Retinal pigment epithelial cell (primary cell): ENCODE measurements around the gene COL4A2.
A peak's percentile ranks its signal among the peaks of the same experiment; 100 is the strongest.

Experiments used
- DNase-seq: peaks from one replicate; pipeline ENCODE4 v3.0.0-alpha.2; 2010; ENCODE audit warnings: low read depth
- H3K4me3 ChIP-seq: 2 replicates; pipeline ENCODE4 v1.5.1; 2011; ENCODE audit warnings: mild to moderate bottlenecking, low read length, control low read depth, moderate library complexity
- TF ChIP-seq, protein P1 (sequence below): conservative IDR thresholded peaks from 2 replicates; pipeline ENCODE4 v1.5.1; 2011; ENCODE audit warnings: low read depth, low read length, control low read depth, inconsistent platforms

The COL4A2 gene

DNA sequence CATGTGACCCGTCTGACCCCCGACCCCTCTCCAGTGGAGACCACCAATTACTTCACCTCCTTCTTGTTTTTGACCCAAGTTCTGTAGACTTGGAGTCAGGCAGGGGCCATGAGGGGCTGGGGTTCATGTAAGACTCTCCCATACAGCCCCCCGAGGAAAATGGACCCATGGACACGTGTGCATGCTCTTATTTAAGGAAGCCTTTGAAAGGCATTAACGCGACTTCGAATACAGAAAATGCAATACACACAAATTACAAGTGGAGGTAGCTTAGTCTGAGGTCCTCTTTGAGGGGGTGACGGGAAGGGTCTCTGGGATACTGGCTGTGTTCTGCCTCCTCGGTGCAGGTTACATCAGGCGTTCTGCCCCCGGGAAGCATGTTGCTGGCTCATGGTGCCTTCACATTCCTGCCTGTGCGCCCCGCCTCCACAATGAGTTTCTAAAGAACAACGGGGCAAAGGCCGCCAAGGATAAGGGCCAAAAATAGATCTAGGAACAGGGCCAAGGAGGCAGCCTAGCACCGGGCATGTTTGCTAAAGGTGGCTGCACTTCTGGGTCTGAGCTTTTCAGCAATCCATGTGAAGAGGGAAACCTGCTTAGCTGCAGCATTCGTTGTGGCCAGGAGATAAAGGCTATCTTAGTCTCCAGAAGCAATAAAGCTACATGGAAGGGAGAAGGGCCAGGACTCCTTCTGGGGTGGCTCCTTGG lies 199.9 kb downstream of the COL4A2 start:
- H3K4me3 ChIP-seq = no peak overlapping the region
- peak; percentile 81 for DNase-seq
- TF ChIP-seq, protein P1, sequence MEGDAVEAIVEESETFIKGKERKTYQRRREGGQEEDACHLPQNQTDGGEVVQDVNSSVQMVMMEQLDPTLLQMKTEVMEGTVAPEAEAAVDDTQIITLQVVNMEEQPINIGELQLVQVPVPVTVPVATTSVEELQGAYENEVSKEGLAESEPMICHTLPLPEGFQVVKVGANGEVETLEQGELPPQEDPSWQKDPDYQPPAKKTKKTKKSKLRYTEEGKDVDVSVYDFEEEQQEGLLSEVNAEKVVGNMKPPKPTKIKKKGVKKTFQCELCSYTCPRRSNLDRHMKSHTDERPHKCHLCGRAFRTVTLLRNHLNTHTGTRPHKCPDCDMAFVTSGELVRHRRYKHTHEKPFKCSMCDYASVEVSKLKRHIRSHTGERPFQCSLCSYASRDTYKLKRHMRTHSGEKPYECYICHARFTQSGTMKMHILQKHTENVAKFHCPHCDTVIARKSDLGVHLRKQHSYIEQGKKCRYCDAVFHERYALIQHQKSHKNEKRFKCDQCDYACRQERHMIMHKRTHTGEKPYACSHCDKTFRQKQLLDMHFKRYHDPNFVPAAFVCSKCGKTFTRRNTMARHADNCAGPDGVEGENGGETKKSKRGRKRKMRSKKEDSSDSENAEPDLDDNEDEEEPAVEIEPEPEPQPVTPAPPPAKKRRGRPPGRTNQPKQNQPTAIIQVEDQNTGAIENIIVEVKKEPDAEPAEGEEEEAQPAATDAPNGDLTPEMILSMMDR = no peak

DNA sequence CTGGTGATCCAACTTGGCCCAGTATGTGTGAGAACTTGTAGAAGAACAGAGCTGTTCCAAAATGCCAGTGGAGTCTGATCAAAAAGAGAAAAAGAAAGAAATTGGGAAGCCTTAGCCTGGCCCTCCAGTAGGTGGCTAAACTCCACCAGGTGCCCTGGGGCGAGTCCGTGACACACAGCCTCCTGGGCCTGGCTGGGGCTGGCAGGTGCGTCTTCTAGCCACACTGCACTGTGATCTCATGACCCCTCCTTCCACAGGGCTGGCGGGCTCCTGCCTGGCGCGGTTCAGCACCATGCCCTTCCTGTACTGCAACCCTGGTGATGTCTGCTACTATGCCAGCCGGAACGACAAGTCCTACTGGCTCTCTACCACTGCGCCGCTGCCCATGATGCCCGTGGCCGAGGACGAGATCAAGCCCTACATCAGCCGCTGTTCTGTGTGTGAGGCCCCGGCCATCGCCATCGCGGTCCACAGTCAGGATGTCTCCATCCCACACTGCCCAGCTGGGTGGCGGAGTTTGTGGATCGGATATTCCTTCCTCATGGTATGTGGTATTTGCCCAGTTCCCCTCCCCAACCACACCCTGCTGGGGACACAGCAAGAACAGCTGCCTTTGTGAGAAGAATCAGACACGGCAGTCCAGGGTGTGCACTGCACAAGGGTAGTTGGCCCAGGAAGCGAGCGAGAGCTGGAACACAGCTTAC lies 200.7 kb downstream of the COL4A2 start:
- H3K4me3 ChIP-seq = no peak overlapping the region
- TF ChIP-seq, protein P1 = peak; percentile 40
- DNase-seq = no peak

DNA sequence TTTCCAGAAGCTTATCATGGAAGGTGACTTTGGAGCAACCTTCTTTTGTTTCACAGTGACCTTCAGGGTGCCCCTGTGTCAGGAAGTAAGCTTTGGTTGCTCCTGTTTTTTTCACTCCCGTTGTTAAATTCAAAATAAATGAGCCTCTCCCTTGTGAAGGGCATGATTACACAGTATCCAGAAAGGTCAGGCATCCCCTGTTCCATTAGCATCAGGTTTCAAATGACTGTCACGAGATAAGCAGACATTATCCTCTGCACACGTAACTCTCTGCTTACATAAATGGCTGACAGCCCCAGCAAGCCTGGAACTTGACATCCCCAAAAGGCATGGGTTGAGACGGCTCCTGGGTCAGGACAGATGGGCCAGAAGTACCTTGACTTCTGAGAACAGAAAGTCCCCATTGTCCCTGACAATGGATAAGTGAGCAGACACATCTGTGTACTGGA lies 202.4 kb downstream of the COL4A2 start:
- H3K4me3 ChIP-seq = no peak overlapping the region
- TF ChIP-seq, protein P1 = no peak
- no peak for DNase-seq

DNA sequence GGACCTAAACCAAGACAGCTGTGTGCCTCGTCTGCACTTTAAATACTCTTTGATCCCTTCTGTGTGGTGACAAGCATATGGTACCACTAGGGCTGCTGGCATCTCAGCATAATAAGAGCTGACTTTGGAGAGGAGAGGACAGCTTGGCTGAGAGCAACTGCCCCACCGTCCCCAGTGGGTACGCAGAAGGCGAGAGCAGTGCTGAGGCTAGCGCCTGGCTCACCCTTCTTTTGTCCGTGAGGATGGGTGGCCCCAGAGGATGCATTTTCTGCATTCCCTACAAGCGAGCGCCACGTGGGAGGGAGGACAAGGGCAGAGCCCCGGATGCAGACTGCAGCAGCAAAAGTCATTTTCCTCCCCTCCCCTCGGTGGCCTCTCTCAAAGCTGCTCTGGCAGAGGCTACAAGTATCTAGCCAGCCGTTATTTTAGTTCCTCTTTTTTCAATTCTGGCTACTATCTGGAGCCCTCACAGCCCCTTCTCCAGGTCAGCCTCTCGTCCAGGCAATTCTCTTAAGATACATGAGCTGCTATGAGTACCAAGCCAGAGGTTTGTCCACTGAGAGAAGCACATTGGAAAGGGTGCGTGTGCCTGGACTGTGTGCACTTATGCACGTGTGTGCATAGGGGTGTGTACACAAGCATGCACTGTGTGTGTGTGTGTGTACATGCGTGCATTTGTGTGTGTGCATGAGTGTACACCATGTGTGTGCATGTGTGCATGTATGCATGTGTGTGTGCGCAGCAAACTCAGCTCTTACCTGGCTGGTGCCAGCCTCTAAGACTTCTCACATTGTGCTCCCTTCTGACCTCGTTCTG lies 203.1 kb downstream of the COL4A2 start:
- no peak overlapping the region for H3K4me3 ChIP-seq
- no peak for DNase-seq
- TF ChIP-seq, protein P1 = no peak

DNA sequence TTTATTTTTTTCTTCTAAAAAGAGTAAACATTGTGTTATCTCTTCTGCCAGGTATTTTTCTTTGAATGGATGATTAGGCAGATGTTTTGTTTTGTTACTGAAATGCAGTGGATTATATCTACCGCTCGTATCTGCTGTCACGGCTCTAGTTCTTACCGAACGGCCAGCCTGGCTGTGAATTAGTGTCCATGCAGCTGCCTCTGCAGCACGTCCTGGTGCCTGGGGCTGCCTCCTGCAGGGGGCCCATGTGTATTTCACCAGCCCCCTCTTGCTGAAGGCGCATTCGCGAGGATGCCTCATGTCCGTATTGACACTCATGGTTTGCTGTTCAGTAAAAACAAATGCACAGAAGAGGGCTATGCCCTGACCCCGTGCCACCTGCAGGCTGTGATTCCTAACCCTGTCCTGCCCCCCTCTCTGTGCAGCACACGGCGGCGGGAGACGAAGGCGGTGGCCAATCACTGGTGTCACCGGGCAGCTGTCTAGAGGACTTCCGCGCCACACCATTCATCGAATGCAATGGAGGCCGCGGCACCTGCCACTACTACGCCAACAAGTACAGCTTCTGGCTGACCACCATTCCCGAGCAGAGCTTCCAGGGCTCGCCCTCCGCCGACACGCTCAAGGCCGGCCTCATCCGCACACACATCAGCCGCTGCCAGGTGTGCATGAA lies 204.6 kb downstream of the COL4A2 start:
- no peak for DNase-seq
- TF ChIP-seq, protein P1 = no peak
- H3K4me3 ChIP-seq = no peak overlapping the region

DNA sequence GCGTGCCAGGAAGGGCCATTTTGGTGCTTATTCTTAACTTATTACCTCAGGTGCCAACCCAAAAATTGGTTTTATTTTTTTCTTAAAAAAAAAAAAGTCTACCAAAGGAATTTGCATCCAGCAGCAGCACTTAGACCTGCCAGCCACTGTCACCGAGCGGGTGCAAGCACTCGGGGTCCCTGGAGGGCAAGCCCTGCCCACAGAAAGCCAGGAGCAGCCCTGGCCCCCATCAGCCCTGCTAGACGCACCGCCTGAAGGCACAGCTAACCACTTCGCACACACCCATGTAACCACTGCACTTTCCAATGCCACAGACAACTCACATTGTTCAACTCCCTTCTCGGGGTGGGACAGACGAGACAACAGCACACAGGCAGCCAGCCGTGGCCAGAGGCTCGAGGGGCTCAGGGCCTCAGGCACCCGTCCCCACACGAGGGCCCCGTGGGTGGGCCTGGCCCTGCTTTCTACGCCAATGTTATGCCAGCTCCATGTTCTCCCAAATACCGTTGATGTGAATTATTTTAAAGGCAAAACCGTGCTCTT lies 205.2 kb downstream of the COL4A2 start:
- DNase-seq = no peak
- TF ChIP-seq, protein P1 = no peak
- H3K4me3 ChIP-seq = no peak overlapping the region
